Esophagus squamous epithelium (tissue), 4 donors: ENCODE data around the gene APCDD1.

Experiments used
- CTCF ChIP-seq, 6 experiments: fragments of 450-650 bp in 4 of 6; fragments of 200-600 bp in 2 of 6; sonication (generic) in 2 of 6; IDR thresholded peaks; one replicate each; pipeline ENCODE4 v1.5.1; 2016 to 2019; ENCODE audit warnings: antibody characterized with exemption in 6 of 6, mild to moderate bottlenecking in 4 of 6, moderate library complexity in 4 of 6
- POLR2A ChIP-seq, 4 donors: fragments of 450-650 bp; IDR thresholded peaks; one replicate each; pipeline ENCODE4 v1.6.1; 2017; ENCODE audit warnings: antibody characterized with exemption in 4 of 4, mild to moderate bottlenecking in 4 of 4, moderate library complexity in 3 of 4

DNA sequence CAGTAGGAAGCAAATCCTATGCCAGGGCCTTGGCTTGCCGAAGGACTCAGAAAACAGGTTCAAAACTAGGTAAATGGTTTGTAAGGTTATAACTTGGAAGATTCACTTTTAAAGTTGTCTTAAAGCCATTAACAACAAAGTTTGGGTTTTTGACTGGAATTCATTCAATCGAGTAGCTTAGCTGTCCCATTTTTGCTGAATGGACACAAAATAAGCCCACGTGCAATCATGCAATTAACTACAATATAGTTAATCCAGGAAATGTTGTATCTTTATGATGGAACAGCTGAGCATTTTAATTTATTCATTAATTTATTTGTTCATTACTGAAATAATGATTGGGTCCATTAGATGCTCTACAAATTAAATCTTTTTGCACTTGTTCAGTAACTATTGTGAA lies 18.3 kb upstream of the APCDD1 start:
- TF ChIP-seq CTCF (IDR thresholded peaks at IDR 0.05) = no peak
- TF ChIP-seq POLR2A (IDR thresholded peaks at IDR 0.05) = no peak
